Heart left ventricle (tissue), 13 donors: ENCODE measurements around the gene USP34.

Experiments used
- CTCF ChIP-seq, 12 donors: fragments of 200-600 bp; sonication (generic) in 4 of 12; IDR thresholded peaks; one replicate each; pipeline versions ENCODE4 v1.5.0 to v1.8.0; 2018 to 2022; ENCODE audit warnings: antibody characterized with exemption in 12 of 12, mild to moderate bottlenecking in 5 of 12
- POLR2A ChIP-seq, 2 donors: fragments of 450-650 bp; IDR thresholded peaks; one replicate each; pipeline ENCODE4 v1.6.1; 2017; ENCODE audit warnings: antibody characterized with exemption in 2 of 2, mild to moderate bottlenecking in 2 of 2, moderate library complexity in 2 of 2
- donor health status: ischemic (EF 13 %, LVEDD 7.1; RV severe dilation, severe dysfunction).
- donor health status: DM: no; HTN: yes; CAD: no.
- donor health status: DM: no; HTN: no; CAD: no.
- donor health status: ischemic (EF 25% LVEDD 6.9; RV normal size, moderate dysfunction).
- donor health status: ischemic (EF 25% LVEDD 5.7; RV mildly dilated, moderate dysfunction).
- donor health status: ischemic (EF 35%, LVEDD 5.7; RV mildly dilated, moderate dysfunction).
- donor health status: nonischemic (EF 11% LVEDD 7.7; RV severe dilation, severe dysfunction).
- donor health status: DM: yes; HTN: yes; CAD: no.
- donor health status: PGD.
- donor health status: ischemic (EF 29% LVEDD 5.4; RV normal size, mild dysfunction).
- donor health status: nonischemic (EF 23%, LVEDD 6.1; RV moderate dilation, normal function).

DNA sequence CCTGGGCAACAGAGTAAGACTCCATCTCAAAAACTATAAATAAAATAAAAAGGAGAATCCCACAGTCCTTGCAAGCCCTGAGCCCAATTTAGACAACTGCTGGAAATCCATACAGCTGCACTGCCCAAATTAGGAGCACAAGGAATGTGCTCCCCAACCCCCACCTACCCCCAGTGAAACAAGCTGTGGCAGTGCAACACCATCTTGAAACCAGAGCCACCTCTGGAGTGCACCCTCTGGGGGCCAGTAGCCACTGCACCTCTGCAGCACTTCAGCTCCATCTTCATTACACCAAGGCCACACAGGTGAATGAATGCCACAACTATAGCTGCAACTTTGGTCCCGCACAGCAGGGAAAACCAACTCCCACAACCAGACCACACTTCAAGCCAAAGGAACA is 37.3 kb downstream of the USP34 start:
- TF ChIP-seq CTCF (IDR thresholded peaks at IDR 0.05), result no peak
- no peak for TF ChIP-seq POLR2A (IDR thresholded peaks at IDR 0.05)
